IPS-NIHi11 (cell line): Measurements from ENCODE around the gene UROD.
"Not testable (repeated sequence)": the region's sequence is repeated elsewhere in the genome, so short reads cannot be mapped to it uniquely, and the experiment has no call there.

Experiments
- DNase-seq: peaks from one replicate; pipeline ENCODE4 v3.0.0; 2012; ENCODE audit warnings: mixed read lengths, low spot score

The UROD gene

DNA sequence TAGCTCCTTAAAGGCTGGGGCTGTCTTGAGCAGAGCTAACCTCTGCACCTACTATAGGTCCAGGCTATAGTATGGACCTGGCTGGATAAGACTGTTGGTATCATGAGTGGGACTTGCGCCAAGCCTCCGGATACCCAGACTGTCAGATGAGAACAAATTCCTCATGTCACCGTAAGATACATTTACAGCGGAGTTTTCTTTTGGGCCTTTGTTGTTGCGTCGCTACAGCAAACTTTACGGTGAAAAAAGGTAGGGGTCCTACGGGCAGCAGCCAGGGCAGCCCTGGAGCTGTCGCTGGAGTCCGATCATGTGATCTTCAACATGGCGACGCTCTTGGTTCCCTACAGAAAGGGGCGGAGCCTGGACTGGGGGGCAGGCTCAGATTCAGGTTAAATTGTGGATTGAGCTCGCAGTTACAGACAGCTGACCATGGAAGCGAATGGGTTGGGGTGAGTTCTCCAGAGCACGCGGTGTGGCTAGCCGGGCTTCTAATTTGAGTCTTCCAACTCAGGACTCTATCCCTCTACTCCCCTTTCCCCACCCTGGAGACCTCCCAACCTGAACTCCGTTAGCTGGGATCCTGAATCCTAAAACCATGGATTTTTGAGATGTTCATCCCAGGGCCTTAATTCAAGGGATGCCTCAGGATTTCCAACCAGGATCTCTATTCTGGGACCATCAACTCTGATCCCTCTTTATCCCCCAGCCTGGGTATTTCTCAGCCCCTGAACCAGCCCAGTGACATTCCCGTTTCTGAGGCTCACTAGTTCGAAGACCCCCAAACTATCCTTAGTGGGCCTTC lies at the start of gene UROD:
Gene UROD (plus strand): TSS at position 418 of the 802 bp plus-strand sequence. CDS start 12 bp downstream, at position 430.
- DNase-seq: peak; percentile 95

DNA sequence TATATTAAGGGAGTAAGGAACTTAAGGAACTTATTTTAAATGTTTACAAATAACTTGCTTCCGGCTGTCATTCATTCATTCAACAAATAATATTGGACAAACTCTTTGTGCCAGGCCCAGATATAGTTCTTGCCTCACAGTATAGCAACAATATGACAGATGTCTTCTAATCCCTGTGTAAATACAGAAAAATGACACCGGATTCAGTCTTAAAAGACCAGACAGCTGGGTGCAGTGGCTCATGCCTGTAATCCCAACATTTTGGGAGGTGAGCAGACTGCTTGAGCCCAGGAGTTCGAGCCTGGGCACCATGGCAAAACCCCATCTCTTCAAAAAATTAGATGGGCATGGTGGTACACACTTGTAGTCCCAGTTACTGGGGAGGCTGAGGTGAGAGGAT lies 49.3 kb upstream of the UROD start:
- no peak for DNase-seq

DNA sequence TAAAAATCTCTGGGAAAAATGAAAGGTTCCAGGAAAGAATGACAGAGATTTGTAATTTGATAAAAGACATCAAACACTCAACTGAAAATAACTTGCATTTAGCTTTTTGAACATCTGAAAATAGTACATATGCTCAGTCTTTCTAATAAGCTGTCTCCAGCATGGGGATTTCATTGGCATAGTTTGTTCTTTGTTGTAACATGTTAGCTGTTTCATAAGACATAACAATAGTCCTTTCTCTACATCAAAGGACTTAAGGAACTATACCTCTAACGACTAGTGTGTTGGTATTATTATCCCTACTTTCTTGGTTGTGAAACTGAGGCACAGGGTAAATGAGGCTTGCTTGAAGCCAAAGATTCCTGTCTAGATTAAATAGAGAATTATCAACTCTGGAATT lies 47.7 kb upstream of the UROD start:
- no peak for DNase-seq

DNA sequence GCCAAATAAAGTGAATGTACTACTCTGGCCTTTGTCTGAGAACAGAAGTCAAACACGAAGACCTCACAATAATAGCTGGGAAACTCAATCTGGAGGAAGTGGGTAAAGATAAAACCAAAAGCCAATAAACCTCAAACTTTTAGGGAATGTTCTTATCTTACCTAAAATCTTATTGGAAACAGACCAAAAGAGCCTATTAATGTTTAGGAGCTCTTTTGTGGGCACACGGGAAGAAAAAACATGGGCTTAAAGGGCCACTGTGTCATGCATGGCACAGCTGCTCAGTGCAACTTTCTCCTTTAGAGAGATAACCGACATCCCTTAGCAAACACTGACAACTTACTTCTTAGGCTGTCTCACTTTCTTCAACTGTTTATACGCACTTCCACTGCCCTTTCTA lies 41.7 kb upstream of the UROD start:
- DNase-seq: no peak

DNA sequence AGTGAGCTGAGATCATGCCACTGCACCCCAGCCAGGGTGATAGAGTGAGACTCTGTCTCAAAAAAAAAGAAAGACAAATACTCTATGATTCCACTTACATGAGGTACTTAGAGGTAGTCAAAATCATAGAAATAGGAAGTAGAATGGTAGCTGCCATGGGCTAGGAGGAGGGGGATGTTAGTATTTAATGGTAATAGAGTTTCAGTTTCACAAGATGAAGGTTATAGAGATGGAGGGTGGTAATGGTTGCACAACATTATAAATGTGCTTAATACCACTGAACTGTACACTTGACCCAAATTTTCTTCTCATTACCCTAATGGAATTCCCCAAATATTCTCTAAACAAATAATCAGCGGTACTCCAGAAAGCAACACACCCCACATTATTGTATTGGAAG lies 38.4 kb upstream of the UROD start:
- no peak for DNase-seq

DNA sequence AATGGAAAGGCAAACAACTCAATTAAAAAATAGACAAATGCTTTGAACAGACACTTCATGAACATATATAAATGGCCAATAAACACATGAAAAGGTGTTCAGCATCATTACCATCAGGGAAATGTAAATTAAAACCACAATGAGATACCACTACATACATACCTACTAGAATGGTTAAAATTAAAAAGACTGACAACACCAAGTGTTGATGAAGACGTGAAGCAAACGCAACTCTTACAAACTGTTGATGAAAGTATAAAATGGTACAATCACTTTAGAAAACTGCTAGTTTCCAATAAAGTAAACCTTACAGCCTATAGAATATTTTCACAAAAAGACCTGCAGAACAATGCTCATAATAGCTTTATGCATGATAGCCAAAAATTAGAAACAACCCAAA lies 35.8 kb upstream of the UROD start:
- no peak for DNase-seq

DNA sequence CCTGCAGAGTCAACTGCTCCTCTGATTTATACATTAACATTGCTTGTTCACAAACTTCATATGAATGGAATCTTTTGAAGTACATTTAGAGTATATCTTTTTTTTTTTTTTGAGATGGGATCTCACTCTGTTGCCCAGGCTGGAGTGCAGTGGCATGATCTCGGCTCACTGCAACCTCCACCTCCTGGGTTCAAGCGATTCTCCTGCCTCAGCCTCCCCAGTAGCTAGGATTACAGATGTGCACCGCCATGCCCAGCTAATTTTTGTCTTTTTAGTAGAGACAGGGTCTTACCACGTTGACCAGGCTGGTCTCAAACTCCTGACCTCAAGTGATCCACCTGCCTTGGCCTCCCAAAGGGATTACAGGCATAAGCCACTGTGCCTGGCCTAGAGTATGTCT lies 34.7 kb upstream of the UROD start:
- DNase-seq: not testable (repeated sequence)

DNA sequence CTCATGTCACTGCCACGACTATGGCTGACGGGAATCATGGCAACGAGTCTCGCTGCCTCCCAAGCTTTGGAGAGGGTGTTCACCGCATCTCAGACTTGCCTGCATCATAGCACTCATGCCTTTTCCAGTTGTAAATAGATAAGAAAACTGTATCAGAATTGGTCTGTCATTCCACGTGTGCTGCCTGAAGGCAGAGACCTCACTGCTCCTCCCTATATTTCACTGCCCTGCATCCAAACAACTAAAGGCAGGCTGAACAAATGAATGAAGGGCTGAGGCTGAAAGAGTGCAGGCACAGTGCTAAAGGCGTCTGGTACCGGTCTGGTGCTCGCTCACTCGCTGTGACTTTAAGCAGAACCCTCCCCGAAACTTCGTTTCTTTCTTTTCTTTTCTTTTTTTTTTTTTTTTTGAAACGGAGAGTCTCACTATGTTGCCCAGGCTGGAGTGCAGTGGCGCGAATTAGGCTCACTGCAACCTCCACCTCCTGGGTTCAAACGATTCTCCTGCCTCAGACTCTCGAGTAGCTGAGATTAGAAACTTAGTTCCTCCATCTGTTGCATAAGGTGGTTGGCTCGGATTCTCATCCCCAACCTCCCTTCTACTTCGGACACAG lies 26.2 kb upstream of the UROD start:
- DNase-seq: no peak

DNA sequence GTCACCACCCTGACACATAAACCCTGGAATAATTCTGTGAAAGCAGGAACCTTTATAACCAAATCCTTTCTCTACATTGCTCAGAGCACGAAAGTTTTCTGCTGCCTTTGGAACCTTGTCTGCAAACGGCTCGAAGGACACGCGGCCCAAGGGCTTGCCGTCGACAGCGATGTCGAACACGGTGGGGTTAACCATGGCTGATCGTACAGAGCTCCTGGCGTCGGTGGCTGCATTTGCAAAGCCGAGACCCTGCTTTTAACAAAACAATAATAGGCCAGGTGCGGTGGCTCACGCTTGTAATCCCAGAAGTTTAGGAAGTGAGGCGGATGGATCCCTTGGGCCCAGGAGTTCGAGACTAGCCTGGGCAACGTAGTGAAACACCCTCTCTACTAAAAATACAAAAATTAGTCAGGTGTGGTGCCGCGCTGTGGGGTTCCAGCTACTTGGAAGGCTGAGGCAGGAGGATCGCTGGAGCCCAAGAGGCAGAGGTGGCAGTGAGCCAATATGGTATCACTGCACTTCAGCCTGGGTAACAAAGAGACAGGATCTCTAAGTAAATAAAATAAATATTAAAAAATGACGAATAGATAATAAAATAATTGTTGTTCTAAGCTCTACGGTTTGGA lies 23.4 kb upstream of the UROD start:
- DNase-seq: no peak

DNA sequence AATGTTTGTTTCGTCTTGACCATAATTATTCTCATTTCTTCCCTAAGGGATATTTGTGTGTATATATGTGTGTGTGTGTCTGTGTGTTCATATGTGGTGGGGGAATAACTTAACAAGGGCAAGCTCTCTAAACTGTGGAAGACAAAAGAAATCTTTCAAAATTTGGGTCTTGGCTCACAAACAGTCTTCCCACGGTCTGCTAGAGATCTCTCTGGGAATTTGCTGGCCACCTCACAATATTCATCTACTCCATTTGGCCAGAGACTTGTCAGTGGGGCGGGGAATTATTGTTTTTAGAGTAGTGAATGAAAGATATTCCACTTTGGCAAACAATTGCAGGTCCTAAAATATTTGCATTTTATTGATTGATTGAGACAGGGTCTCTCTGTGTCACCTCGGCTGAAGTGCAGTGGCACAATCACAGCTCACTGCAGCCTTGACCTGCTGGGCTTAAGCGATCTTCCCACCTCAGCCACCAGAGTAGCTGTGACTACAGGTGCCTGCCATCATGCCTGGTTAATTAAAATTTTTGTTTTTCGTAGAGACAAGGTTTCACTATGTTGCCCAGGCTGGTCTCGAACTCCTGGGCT lies 17.6 kb upstream of the UROD start:
- no peak for DNase-seq

DNA sequence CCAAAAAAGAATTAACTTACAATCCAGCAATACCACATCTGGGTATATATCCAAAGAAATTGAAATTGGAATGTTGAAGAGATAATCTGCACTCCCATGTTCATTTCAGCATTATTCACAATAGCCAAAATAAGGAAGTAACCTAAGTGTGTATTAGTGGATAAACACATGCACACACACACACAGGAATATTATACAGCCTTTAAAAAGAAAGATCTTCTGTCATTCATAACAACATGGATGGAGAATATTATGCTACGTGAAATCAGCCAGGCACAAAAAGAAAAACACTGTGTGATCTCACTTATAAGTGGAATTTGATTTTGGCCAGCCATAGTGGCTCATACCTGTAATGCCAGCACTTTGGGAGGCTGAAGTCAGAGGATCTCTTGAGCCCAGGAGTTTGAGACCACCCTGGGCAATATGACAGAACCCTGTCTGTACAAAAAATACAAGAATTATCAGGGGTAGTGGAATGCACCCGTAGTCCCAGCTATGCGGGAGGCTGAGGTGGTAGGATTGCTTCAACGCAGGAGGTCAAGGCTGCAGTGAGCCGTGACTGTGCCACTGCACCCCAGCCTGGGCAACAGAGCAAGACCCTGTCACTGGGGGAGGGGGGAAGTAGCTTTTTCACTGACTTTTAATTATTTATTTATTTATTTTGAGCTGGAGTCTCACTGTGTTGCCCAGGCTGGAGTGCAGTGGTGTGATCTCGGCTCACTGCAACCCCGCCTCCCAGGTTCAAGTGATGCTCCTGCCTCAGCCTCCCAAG lies 16.4 kb upstream of the UROD start:
- DNase-seq: no peak

DNA sequence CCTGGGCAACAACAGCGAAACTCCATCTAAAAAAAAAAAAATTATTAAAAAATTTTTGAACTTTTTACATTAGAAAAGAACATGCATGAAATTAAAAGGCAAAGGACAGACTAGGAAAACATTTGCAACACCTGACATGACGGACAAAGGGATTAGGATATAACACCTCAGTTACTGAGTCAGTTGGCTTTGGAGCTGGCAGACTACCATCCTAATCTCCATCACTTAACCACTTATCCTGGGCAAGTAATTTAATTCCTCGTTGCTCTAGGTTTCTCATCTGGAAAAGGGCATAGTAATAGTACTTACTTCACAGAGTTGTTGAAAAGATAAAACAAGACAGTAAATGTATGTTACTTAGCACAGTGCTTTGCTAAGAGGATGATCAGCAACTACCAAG lies 12.8 kb upstream of the UROD start:
- no peak for DNase-seq

DNA sequence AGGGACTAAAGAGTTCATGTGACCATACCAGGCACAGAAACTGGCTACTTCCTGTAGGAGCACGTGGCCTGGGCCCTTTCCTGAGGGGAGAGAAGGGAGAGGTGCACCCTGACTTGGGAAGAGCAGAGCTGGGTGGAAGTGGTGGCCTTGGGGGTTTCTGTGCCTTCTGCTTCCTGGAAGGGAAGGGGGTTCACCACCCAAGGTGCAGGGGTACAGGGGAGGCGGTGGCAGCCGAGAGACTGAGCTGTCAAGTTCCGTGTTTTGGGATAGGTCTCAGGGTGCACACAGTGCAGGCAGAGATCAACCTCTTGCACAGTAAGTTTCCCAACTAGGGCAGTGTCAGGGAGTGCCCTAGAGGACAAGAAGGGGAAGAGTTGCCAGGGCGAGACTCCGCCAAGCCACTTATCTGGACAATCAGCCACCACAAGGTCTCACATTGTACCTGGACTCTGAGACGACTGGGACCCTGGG lies 11.0 kb upstream of the UROD start:
- no peak for DNase-seq

DNA sequence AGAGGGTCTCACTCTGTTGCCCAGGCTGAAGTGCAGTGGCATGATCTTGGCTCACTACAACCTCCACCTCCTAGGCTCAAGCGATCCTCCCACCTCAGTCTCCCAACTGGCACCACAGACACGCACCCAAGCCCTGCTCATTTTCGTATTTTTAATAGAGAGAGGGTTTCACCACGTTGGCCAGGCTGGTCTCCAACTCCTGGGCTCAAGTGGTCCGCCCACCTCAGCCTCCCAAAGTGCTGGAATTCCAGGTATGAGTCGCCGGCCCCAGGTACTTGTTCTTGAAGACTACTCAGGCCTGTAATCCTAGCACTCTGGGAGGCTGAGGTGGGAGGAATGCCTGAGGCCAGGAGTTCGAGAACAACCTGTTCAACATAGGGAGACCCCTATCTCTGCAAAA lies 10.5 kb upstream of the UROD start:
- DNase-seq: not testable (repeated sequence)

DNA sequence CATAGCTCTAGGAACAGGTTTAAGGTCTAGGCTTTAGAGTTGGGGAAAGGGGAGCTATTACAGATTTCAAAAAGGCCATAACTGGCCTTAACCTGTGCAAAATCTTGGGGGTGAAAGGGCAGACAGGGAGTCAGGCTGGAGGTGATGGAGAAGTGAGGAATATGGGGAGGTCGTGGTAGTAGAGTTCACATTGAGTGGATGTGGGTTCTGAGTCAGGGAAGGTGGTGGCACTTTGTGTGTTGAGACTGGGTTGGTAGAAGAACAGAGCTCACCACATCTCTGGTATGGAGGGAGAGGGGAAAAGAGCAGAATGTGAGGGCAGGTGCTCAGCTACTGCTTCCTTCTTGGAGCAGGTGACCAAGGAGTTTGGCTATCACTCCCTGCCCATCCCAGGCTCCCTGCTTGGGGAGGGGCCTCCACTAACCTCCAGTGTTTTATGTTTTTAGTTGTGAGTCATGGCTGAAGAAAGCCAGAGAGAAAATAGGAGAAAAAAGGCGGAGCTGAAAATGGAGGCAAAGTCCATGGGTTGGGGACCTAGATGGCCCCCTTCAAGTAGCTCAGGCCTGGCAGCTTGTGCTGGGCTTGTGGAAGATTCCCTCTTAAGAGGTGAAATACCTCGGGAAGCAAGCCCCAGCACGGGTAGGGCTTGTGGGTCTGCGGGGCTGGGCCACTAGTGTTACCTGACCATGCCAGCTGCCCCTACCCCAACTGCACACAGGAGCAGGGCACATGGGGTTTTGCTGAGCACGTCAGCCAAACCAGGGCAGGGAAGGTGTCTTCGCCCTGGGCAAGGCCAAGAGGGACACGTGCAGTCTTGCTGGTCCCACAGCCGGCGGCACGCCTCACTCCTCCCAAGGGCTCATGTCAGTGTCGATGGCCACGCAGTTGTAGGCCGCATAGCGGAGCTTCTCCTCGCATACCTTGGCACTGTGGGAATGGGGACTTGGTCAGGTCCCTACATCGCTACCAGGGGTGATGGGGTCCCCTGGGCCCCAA lies 9.1 kb upstream of the UROD start:
- DNase-seq: no peak

DNA sequence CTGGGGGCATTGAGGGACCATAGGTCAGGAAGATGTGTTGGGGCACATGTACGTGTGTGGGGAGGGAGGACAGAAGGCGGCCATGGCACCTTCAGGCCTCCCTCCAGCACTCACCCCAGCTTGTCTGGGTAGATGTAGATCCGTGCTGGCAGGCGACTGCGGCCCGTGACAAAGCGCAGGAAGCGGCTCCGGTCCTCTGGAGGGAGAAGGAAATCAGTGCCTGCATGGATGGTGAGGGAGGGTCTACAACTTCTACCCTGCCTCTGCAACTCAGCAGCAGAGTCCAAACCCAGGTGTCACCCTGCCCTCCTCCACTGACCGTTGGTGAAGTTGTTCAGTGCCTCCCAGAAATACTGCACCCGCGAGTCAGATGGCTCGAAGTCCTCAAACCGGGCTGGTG lies 8.3 kb upstream of the UROD start:
- DNase-seq: no peak

DNA sequence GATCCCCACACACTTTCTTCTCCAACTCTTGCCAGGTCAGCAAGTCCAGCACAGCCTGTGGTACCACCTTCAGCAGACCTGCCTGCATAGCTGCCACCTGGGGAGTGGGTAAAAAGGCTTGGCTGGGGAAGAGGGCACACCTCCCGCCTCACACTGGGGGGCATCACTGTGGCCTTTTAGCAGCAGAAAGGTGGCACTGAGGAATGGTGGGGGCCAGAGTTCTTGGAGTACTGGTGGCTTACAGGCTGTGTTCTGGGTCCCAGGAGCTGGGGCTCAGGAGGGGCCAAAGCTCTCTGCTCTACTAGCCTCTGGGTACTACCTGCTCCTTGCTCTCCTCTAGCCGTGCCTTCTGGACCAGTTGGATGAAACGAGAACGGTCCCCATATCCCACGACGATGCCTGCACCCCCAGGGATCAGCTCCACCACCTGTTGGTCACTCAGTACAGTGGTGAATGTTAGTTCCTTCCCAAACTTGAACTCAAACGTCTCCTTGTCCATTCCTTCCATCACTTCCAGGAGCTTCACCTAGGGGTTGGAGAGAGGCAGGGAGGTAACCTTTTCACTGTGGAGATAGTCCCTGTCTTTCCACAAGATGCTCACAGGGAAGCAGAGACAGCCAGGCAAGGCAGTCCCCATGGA lies 7.7 kb upstream of the UROD start:
- DNase-seq: no peak

DNA sequence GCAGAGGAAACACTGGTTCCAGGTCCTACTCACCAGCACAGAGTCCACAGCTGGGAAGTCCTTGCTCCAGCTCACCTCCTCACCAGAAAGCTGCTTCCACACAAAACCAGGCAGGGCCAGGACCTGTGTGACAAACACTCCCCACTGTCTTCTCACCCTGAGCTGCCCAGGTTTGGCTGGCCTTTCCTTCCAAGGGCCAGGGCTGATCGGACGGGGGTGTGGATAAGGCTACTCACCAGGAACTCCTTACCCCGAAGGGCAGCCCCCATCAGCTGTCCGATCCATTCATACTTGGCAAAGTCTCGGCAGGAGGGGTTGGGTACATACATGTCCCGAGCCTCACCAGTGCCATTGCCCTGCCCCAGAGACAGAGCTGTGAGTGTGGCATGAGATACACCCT lies 6.3 kb upstream of the UROD start:
- no peak for DNase-seq

DNA sequence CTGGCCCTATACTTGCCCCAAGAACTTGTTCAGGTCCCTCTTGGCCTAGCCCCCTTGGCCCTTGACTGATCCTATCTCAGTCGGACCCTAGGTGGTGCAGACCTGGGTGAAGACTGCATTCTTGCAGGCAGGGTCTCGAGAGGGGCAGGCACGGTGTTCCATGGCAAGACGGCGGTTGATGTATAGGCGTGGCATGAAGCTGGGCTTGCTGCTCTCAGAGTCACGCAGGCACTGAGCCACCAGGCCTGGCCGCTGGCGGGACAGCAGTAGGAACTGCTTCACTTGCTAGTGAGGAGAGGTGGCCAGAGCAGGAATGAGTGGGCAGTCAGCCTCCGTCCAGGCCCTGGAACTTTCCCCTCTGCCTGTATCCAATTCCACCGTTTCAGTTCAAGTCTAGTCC lies 4.7 kb upstream of the UROD start:
- DNase-seq: no peak

DNA sequence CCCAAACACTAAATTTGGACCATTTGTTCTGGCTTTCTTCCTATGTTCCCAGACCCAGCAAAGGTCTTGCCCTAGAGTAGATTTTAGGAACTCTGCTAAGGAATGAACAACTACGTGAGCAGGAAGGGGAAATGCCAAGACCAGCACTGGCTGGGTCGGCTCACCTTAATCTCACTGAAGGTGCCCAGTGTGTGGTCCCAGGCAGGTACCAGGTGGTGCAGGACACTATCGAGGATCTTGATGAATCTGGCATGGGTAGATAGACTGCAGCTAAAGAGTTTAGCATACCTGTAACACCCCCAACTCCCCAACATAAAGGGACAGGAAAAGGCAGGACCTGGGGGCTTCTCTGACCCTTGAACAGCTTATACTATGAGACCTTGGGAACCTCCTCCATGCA lies 4.0 kb upstream of the UROD start:
- no peak for DNase-seq
